T47D (cell line): ENCODE results near the gene PPIL6.

Source experiments
- DNase-seq, 2 experiments: peaks; one replicate each; pipeline versions ENCODE4 v3.0.0 to v3.0.0-alpha.2; 2011 to 2012; ENCODE audit warnings: low read depth in 1 of 2, low spot score in 1 of 2
- JUND ChIP-seq: IDR thresholded peaks from 2 replicates; pipeline ENCODE4 v1.6.1; 2012; ENCODE audit warnings: low read depth
- in situ Hi-C: cut with HindIII; loops from 2 replicates; pipeline ENCODE4 v1.10.0; 2016; ENCODE audit warnings: low sequenced_read_pairs, low pct_unique_long_range_greater_than_20kb

The PPIL6 gene

GRCh38 chr6:109441069-109441816, 815 bp upstream of the PPIL6 start:
- TF ChIP-seq JUND = no peak
- peak; percentile 35 to 71 for DNase-seq
- in situ Hi-C loops = no loop called here

- in situ Hi-C loops = no loop called here
- no peak for TF ChIP-seq JUND
These were observed 4.4 kb downstream of the PPIL6 start for GRCh38 chr6:109436041-109436440.

GRCh38 chr6:109434456-109434855, 6.0 kb downstream of the PPIL6 start:
- in situ Hi-C loops = no loop called here
- no peak for TF ChIP-seq JUND
- DNase-seq = no peak

More at GRCh38 chr6:109436041-109436440, 4.4 kb downstream of the PPIL6 start:
- DNase-seq = no peak

- DNase-seq = no peak
- TF ChIP-seq JUND = no peak
- in situ Hi-C loops = no loop called here
These were observed 10.9 kb downstream of the PPIL6 start for GRCh38 chr6:109429496-109429895.

GRCh38 chr6:109428889-109429477, 11.4 kb downstream of the PPIL6 start:
- in situ Hi-C loops = no loop called here
- DNase-seq = no peak
- no peak for TF ChIP-seq JUND

GRCh38 chr6:109424946-109425345, 15.5 kb downstream of the PPIL6 start:
- in situ Hi-C loops = no loop called here
- no peak for DNase-seq
- TF ChIP-seq JUND = no peak

GRCh38 chr6:109421184-109421583, 19.2 kb downstream of the PPIL6 start:
- DNase-seq = no peak
- in situ Hi-C loops = no loop called here
- TF ChIP-seq JUND = no peak

- in situ Hi-C loops = no loop called here
- DNase-seq = no peak
- no peak for TF ChIP-seq JUND
These were observed 19.7 kb downstream of the PPIL6 start for GRCh38 chr6:109420751-109421150.

- in situ Hi-C loops = no loop called here
- no peak for TF ChIP-seq JUND
- no peak for DNase-seq
These were observed 22.8 kb downstream of the PPIL6 start for GRCh38 chr6:109417646-109418045.

GRCh38 chr6:109411034-109411433, 29.4 kb downstream of the PPIL6 start:
- DNase-seq = no peak
- TF ChIP-seq JUND = no peak
- in situ Hi-C loops = no loop called here

- in situ Hi-C loops = no loop called here
- no peak for DNase-seq
- TF ChIP-seq JUND = no peak
These were observed 34.2 kb downstream of the PPIL6 start for GRCh38 chr6:109406196-109406595.

GRCh38 chr6:109397020-109397419, 43.4 kb downstream of the PPIL6 start:
- DNase-seq = peak in 1 of 2 experiments; percentile 41
- in situ Hi-C loops = no loop called here
- no peak for TF ChIP-seq JUND

- in situ Hi-C loops = no loop called here
- no peak for DNase-seq
- no peak for TF ChIP-seq JUND
These were observed 44.2 kb downstream of the PPIL6 start for GRCh38 chr6:109396046-109396718.
